Vagina (tissue), 2 donors: ENCODE data around the gene PTDSS2. TPM values are rescaled to one million over a fixed set of nuclear protein-coding genes. Genes with fewer than 3 reads are reported as not detected.

ENCODE experiments used
- DNase-seq, 2 donors: peaks; one replicate each; pipeline ENCODE4 v3.0.0-alpha.2; 2017; ENCODE audit errors: extremely low spot score in 2 of 2
- H3K27ac ChIP-seq: fragments of 200-600 bp; sonication (generic); one replicate; pipeline ENCODE4 v1.5.1; 2019
- H3K27me3 ChIP-seq: fragments of 200-600 bp; sonication (generic); one replicate; pipeline ENCODE4 v1.5.1; 2019
- H3K36me3 ChIP-seq, 2 donors: fragments of 200-600 bp; sonication (generic); one replicate each; pipeline ENCODE4 v1.5.1; 2017 to 2019
- H3K4me1 ChIP-seq: fragments of 200-600 bp; sonication (generic); one replicate; pipeline ENCODE4 v1.5.1; 2019
- H3K4me3 ChIP-seq, 2 donors: fragments of 200-600 bp; sonication (generic); 1 replicate in 1 of 2; 2 replicates in 1 of 2; pipeline ENCODE4 v1.5.1; 2016 to 2019
- H3K9me3 ChIP-seq: fragments of 200-600 bp; sonication (generic); one replicate; pipeline ENCODE4 v1.5.1; 2019
- POLR2A ChIP-seq, 2 donors: fragments of 450-650 bp; IDR thresholded peaks; one replicate each; pipeline ENCODE4 v1.6.1; 2017; ENCODE audit warnings: antibody characterized with exemption in 2 of 2, mild to moderate bottlenecking in 2 of 2, moderate library complexity in 2 of 2
- POLR2AphosphoS5 ChIP-seq, 2 donors: sonication (generic); formaldehyde crosslinking; IDR thresholded peaks; one replicate each; pipeline ENCODE4 v1.9.0; 2017; ENCODE audit warnings: antibody characterized with exemption in 2 of 2, mild to moderate bottlenecking in 2 of 2, low read depth in 1 of 2; ENCODE audit not compliant: insufficient read depth in 1 of 2
- intact Hi-C: fragments of 100-400 bp; cut with DNase I; formaldehyde crosslinking; loops from one replicate; pipeline ENCODE4 v1.15.1; 2023
- total RNA-seq: library from RNA; depleted of rRNA; stranded (reverse); fragments of >200 nt; gene quantifications from one replicate; pipeline ENCODE4 v1.2.3, GENCODE V29; 2016
- TF ChIP-seq, protein P1 (sequence below), 3 experiments: fragments of 450-650 bp in 2 of 3; fragments of 200-600 bp in 1 of 3; sonication (generic) in 1 of 3; IDR thresholded peaks; one replicate each; pipeline ENCODE4 v1.5.1; 2017 to 2019; ENCODE audit warnings: antibody characterized with exemption in 3 of 3, mild to moderate bottlenecking in 2 of 3, moderate library complexity in 2 of 3

The PTDSS2 gene
- total RNA-seq, 1 donor from 2014 or later: 36.1 TPM

DNA sequence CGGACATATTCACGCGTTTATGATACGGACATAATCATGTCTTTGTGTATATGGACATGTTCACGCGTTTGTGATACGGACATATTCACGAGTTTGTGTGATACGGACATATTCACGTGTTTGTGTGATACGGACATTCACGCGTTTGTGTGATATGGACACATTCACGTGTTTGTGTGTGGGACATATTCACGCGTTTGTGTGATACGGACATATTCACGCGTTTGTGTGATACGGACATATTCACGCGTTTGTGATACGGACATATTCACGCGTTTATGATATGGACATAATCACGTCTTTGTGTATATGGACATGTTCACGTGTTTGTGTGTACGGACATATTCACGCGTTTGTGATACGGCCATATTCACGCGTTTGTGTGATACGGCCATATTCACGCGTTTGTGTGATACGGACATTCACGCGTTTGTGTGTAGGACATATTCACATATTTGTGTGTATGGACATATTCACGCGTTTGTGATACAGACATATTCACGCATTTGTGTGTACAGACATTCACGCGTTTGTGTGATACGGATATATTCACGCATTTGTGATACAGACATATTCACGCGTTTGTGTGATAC lies 24.9 kb downstream of the PTDSS2 start:
- Histone ChIP-seq H3K27me3 (no peaks in the 10 kb centered on the region), H3K36me3 (peaks cover 0 to 3% of the 10 kb centered on the region in 2 donors), H3K4me1 (peaks cover 8% of the 10 kb centered on the region), H3K4me3 (no peak overlapping the region), H3K9me3 (no peaks in the 10 kb centered on the region), H3K27ac (no peak overlapping the region)
- TF ChIP-seq, protein P1, sequence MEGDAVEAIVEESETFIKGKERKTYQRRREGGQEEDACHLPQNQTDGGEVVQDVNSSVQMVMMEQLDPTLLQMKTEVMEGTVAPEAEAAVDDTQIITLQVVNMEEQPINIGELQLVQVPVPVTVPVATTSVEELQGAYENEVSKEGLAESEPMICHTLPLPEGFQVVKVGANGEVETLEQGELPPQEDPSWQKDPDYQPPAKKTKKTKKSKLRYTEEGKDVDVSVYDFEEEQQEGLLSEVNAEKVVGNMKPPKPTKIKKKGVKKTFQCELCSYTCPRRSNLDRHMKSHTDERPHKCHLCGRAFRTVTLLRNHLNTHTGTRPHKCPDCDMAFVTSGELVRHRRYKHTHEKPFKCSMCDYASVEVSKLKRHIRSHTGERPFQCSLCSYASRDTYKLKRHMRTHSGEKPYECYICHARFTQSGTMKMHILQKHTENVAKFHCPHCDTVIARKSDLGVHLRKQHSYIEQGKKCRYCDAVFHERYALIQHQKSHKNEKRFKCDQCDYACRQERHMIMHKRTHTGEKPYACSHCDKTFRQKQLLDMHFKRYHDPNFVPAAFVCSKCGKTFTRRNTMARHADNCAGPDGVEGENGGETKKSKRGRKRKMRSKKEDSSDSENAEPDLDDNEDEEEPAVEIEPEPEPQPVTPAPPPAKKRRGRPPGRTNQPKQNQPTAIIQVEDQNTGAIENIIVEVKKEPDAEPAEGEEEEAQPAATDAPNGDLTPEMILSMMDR (IDR thresholded peaks at IDR 0.05): no peak
- TF ChIP-seq POLR2AphosphoS5 (IDR thresholded peaks at IDR 0.05; ENCODE audit: insufficient read depth in 1 of 2, low read depth in 1 of 2): no peak
- no peak for TF ChIP-seq POLR2A (IDR thresholded peaks at IDR 0.05)
- no peak for DNase-seq
- intact Hi-C loops: no loop called here

DNA sequence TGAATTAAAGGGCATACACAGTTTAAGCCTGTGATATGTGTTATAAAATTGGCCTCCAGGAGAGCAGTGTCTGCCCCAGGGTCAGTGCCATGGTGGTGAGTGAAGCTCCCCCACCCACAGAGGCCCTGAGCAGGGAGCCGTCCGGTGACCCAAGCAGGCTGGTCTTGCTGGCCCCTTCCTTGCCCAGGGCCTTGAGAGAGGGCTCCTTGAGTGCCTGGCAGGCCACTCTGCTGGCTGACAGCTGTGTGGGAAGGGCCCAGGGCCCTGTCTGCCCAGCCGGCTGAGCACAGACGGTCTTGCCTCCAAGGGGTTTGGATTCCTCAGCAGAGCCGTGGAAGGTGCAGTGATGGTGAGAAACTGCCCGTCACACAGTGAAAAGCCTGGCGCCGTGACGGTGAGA lies 25.9 kb downstream of the PTDSS2 start:
- H3K9me3 ChIP-seq: no peaks in the 10 kb centered on the region
- H3K27ac ChIP-seq: no peak overlapping the region
- no peak for DNase-seq
- H3K4me3 ChIP-seq: no peak overlapping the region
- intact Hi-C loops: no loop called here
- H3K27me3 ChIP-seq: no peaks in the 10 kb centered on the region
- peaks cover 0 to 3% of the 10 kb centered on the region in 2 donors for H3K36me3 ChIP-seq
- TF ChIP-seq, protein P1 (IDR thresholded peaks at IDR 0.05): no peak
- TF ChIP-seq POLR2AphosphoS5 (IDR thresholded peaks at IDR 0.05; ENCODE audit: insufficient read depth in 1 of 2, low read depth in 1 of 2) (no peak), POLR2A (IDR thresholded peaks at IDR 0.05) (no peak)
- H3K4me1 ChIP-seq: no peaks in the 10 kb centered on the region

DNA sequence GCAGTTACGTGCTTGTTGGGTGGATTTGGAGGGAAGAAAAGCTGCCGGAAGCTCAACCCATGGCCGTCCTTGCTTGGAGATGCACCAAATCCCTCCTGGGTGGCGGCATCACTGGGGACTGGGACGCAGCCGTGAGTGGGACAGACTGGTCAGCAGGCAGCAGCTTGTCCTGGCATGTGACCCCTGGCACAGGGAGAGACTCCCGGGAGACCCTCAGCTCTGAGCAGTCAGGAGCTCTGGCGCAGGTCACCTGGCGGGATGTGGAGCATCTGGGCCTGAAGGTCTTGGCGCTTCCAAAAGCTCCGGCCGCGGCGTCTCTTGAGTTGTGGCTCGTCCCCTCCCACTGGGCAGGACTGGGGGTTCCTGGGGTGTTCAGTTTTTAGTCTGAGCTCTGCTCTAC lies 26.3 kb downstream of the PTDSS2 start:
- intact Hi-C loops: no loop called here
- Histone ChIP-seq H3K27me3 (no peaks in the 10 kb centered on the region), H3K36me3 (peaks cover 0 to 3% of the 10 kb centered on the region in 2 donors), H3K27ac (no peak overlapping the region), H3K4me1 (no peaks in the 10 kb centered on the region), H3K4me3 (no peak overlapping the region), H3K9me3 (no peaks in the 10 kb centered on the region)
- TF ChIP-seq POLR2A (IDR thresholded peaks at IDR 0.05) (no peak), POLR2AphosphoS5 (IDR thresholded peaks at IDR 0.05; ENCODE audit: insufficient read depth in 1 of 2, low read depth in 1 of 2) (no peak)
- TF ChIP-seq, protein P1 (IDR thresholded peaks at IDR 0.05): no peak
- DNase-seq: no peak

DNA sequence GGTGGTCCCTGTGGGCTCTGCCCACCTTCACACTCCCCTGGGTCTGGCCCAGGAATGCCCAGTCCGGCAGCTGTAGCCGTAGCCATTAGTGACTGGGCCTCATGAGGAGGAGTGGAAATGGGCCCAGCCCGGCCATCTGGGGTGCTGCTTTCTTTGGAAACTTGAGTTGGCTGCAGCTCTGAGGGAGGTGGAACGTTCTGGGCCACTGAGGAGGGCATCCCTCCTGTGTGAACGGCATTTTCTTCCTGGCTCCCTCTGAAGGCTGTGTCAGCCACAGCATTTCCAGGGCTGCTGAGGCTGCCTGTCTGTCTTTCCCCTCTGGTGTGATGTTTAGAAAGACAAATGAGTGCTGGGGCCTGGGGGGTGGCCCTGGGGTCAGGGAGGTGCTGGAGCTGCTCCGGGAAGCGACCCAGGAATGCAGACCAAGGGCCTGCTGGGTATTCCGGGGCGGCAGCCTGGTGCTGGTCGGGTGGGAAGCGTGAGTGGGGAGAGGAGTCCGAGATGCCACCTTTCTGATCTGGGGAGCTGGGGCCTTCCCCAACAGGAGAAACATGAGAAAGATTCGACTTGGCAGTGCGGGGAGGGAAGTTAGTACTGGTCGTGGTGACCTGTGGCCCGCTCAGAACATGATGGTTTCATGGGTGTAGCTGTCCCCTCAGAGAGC lies 27.1 kb downstream of the PTDSS2 start:
- H3K36me3 ChIP-seq: peaks cover 0 to 3% of the 10 kb centered on the region in 2 donors
- TF ChIP-seq, protein P1 (IDR thresholded peaks at IDR 0.05): no peak
- TF ChIP-seq POLR2AphosphoS5 (IDR thresholded peaks at IDR 0.05; ENCODE audit: insufficient read depth in 1 of 2, low read depth in 1 of 2) (no peak), POLR2A (IDR thresholded peaks at IDR 0.05) (no peak)
- no peak overlapping the region for H3K4me3 ChIP-seq
- H3K4me1 ChIP-seq: no peaks in the 10 kb centered on the region
- DNase-seq: no peak
- H3K27me3 ChIP-seq: no peaks in the 10 kb centered on the region
- no peak overlapping the region for H3K27ac ChIP-seq
- intact Hi-C loops: no loop called here
- H3K9me3 ChIP-seq: no peaks in the 10 kb centered on the region

DNA sequence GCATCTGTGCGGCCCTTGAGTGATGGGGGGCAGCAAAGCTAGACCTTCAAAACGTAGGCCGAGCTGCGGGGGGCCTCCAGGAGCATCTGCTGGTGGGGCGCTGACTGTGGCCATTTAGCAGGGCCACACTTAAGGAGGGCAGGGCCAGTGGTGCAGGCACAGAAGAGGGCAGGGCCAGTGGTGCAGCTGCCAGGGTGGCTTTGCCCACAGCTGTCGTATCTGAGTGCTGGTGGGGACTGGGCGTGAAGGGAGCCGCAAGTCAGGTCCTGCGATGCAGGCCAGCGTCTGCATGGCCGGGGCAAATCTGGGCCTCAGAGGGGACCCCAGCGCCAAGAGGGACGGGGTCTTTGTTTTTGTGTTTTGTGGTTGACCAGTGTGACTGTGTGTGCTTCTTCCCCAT lies 29.2 kb downstream of the PTDSS2 start:
- peaks cover 0 to 3% of the 10 kb centered on the region in 2 donors for H3K36me3 ChIP-seq

More for the DNA sequence above, 29.2 kb downstream of the PTDSS2 start:
- Histone ChIP-seq H3K4me1 (no peaks in the 10 kb centered on the region), H3K9me3 (no peaks in the 10 kb centered on the region), H3K27me3 (no peaks in the 10 kb centered on the region), H3K4me3 (no peak overlapping the region), H3K27ac (no peak overlapping the region)
- no peak for DNase-seq
- no peak for TF ChIP-seq POLR2AphosphoS5 (IDR thresholded peaks at IDR 0.05; ENCODE audit: insufficient read depth in 1 of 2, low read depth in 1 of 2)
- no peak for TF ChIP-seq POLR2A (IDR thresholded peaks at IDR 0.05)
- TF ChIP-seq, protein P1 (IDR thresholded peaks at IDR 0.05): no peak
- intact Hi-C loops: no loop called here
